ENCODE measurements around the gene SPSB2.

SPSB2 gene

GRCh38 chr12:6858799-6859198 lies 14.3 kb downstream of the SPSB2 start:
- TF ChIP-seq CTCF (IDR thresholded peaks at IDR 0.05; ENCODE audit: low read depth, low read length) (no peak), MAX (IDR thresholded peaks at IDR 0.05; ENCODE audit: low read depth, low read length) (no peak), POLR2A (IDR thresholded peaks at IDR 0.05; ENCODE audit: extremely low read depth, insufficient read length) (no peak), MYC (IDR thresholded peaks at IDR 0.05; ENCODE audit: low read depth, low read length) (no peak)
- no peak for DNase-seq (ENCODE audit: low read depth)

GRCh38 chr12:6855322-6855721 lies 17.8 kb downstream of the SPSB2 start:
- H3K4me3 ChIP-seq (ENCODE audit: low read depth, low read length) = no peak overlapping the region
- TF ChIP-seq MAX (IDR thresholded peaks at IDR 0.05; ENCODE audit: low read depth, low read length) = no peak
- TF ChIP-seq MYC (IDR thresholded peaks at IDR 0.05; ENCODE audit: low read depth, low read length) = no peak
- no peak for TF ChIP-seq POLR2A (IDR thresholded peaks at IDR 0.05; ENCODE audit: extremely low read depth, insufficient read length)
- no peak for TF ChIP-seq CTCF (IDR thresholded peaks at IDR 0.05; ENCODE audit: low read depth, low read length)
- DNase-seq (ENCODE audit: low read depth) = no peak

More at GRCh38 chr12:6858799-6859198, 14.3 kb downstream of the SPSB2 start:
- no peak overlapping the region for H3K4me3 ChIP-seq (ENCODE audit: low read depth, low read length)

- H3K4me3 ChIP-seq (ENCODE audit: low read depth, low read length) = no peak overlapping the region
- TF ChIP-seq MAX (IDR thresholded peaks at IDR 0.05; ENCODE audit: low read depth, low read length) (no peak), MYC (IDR thresholded peaks at IDR 0.05; ENCODE audit: low read depth, low read length) (no peak), POLR2A (IDR thresholded peaks at IDR 0.05; ENCODE audit: extremely low read depth, insufficient read length) (no peak), CTCF (IDR thresholded peaks at IDR 0.05; ENCODE audit: low read depth, low read length) (no peak)
- no peak for DNase-seq (ENCODE audit: low read depth)
Observed at GRCh38 chr12:6854036-6854435, 19.1 kb downstream of the SPSB2 start.

GRCh38 chr12:6853626-6854025 lies 19.5 kb downstream of the SPSB2 start:
- no peak for TF ChIP-seq MAX (IDR thresholded peaks at IDR 0.05; ENCODE audit: low read depth, low read length)
- H3K4me3 ChIP-seq (ENCODE audit: low read depth, low read length) = peak overlapping the region; percentile 89
- DNase-seq (ENCODE audit: low read depth) = no peak

- peak overlapping the region; percentile 89 for H3K4me3 ChIP-seq (ENCODE audit: low read depth, low read length)
- peak; percentile 58 for DNase-seq (ENCODE audit: low read depth)
- TF ChIP-seq MAX (IDR thresholded peaks at IDR 0.05; ENCODE audit: low read depth, low read length) (no peak), MYC (IDR thresholded peaks at IDR 0.05; ENCODE audit: low read depth, low read length) (no peak), POLR2A (IDR thresholded peaks at IDR 0.05; ENCODE audit: extremely low read depth, insufficient read length) (no peak), CTCF (IDR thresholded peaks at IDR 0.05; ENCODE audit: low read depth, low read length) (no peak)
Observed at GRCh38 chr12:6852651-6853354, 20.3 kb downstream of the SPSB2 start.

GRCh38 chr12:6851921-6852650 lies 21.0 kb downstream of the SPSB2 start, which contains the start of gene USP5:
Gene USP5, plus strand, starts transcription at chr12:6852150. Its CDS starts 30 bp downstream, at chr12:6852180.
- TF ChIP-seq MYC (IDR thresholded peaks at IDR 0.05; ENCODE audit: low read depth, low read length) = peak; percentile 52
- peak; percentile 28; the same call in 1 of the 2 replicates for TF ChIP-seq MAX (IDR thresholded peaks at IDR 0.05; ENCODE audit: low read depth, low read length)
- peak; percentile 76 for TF ChIP-seq POLR2A (IDR thresholded peaks at IDR 0.05; ENCODE audit: extremely low read depth, insufficient read length)
- TF ChIP-seq CTCF (IDR thresholded peaks at IDR 0.05; ENCODE audit: low read depth, low read length) = no peak
- DNase-seq (ENCODE audit: low read depth) = peak; percentile 100
- H3K4me3 ChIP-seq (ENCODE audit: low read depth, low read length) = peak within 1 kb of the TSS; percentile 89

Measured in NB4 (cell line).